BE2C (cell line): ENCODE measurements around the gene SPO11. TPM values are rescaled to one million over a fixed set of nuclear protein-coding genes. Genes with fewer than 3 reads are reported as not detected.
A peak's percentile ranks its signal among the peaks of the same experiment; 100 is the strongest.

Source experiments
- DNase-seq: peaks from one replicate; pipeline ENCODE4 v3.0.0-alpha.2; 2020
- H3K27me3 ChIP-seq: fragments of 250-450 bp; sonication (Bioruptor Pico); 2 replicates; pipeline ENCODE4 v1.5.1; 2020; ENCODE audit warnings: mild to moderate bottlenecking
- H3K36me3 ChIP-seq: fragments of 250-450 bp; sonication (Bioruptor Pico); 2 replicates; pipeline ENCODE4 v1.5.1; 2020; ENCODE audit warnings: mild to moderate bottlenecking
- H3K4me1 ChIP-seq: fragments of 250-450 bp; sonication (Bioruptor Pico); 2 replicates; pipeline ENCODE4 v1.5.1; 2020
- H3K4me3 ChIP-seq: 2 replicates; pipeline ENCODE4 v1.5.1; 2011; ENCODE audit warnings: low read depth, low read length
- H3K9me3 ChIP-seq: fragments of 250-450 bp; sonication (Bioruptor Pico); 2 replicates; pipeline ENCODE4 v1.5.1; 2020
- CTCF ChIP-seq: IDR thresholded peaks from 2 replicates; pipeline ENCODE4 v1.5.1; 2012; ENCODE audit warnings: mild to moderate bottlenecking, low read depth, low read length
- polyA plus RNA-seq: library from polyadenylated mRNA; unstranded; fragments of >200 nt; gene quantifications from one replicate; pipeline ENCODE4 v1.2.1, GENCODE V29; 2012; ENCODE audit warnings: low read depth, missing spikeins; ENCODE audit not compliant: insufficient read length, insufficient read depth

Gene SPO11
- not detected for polyA plus RNA-seq

DNA sequence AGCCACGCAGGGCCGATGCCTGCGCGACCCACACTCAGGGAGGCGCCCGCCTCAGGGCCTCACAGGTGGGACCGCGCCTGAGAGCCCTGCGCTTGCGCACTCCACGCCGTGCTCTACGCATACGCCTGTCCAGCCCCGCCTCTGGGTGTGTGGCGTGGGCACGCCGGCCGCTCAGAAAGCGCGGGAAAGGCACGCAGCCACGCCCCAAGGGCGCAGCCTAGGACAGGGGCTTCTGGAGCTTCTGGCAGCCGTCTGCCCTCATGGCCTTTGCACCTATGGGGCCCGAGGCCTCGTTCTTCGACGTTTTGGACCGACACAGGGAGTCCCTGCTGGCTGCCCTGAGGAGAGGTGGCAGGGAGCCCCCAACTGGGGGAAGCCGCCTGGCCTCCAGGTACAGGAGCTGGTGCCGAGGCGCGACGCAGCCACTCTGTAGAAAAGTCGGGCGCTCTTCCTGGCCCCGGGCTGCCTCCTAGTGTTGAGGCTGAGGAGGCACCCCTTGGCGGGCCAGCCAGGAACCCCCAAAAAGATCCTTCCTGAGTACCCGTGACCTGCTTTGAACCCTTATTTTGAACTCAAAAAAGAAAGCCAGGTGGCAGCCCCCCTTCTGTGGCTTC is at the start of gene SPO11:
Gene SPO11, plus strand, starts transcription at position 196 of the 614 bp plus-strand sequence. Its CDS starts 65 bp downstream, at position 261.
- H3K4me1 ChIP-seq: no peaks in the 10 kb centered on the region
- H3K4me3 ChIP-seq: no peak within 1 kb of the TSS
- no peaks in the 10 kb centered on the region for H3K9me3 ChIP-seq
- DNase-seq: no peak
- H3K36me3 ChIP-seq: no peaks in the 10 kb centered on the region
- peaks cover 11% of the 10 kb centered on the region for H3K27me3 ChIP-seq
- no peak for TF ChIP-seq CTCF

GRCh38 chr20:57280221-57280620 is 49.4 kb upstream of the SPO11 start:
- DNase-seq: no peak
- Histone ChIP-seq H3K4me1 (no peaks in the 10 kb centered on the region), H3K9me3 (no peaks in the 10 kb centered on the region), H3K36me3 (no peaks in the 10 kb centered on the region), H3K4me3 (no peak overlapping the region), H3K27me3 (peaks cover 4% of the 10 kb centered on the region)
- no peak for TF ChIP-seq CTCF

DNA sequence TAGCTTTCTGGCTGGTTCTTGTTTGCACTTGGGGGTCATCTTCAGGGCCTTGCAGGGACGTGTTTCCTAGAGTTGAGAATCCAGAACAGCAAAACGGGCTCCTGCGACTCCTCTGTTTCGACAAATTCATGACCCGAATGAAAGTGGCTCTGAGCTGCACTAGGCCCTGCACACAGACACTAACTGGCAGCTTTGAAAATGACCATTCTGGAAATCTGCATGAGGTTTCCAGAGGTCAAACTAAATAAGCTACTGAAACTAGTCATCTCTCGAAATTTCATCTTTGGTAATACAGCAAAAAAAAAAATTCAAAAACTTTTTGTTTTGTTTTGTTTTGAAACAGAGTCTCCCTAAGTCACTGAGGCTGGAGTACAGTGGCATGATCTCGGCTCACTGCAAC is 47.7 kb upstream of the SPO11 start:
- Histone ChIP-seq H3K36me3 (no peaks in the 10 kb centered on the region), H3K4me1 (no peaks in the 10 kb centered on the region), H3K9me3 (no peaks in the 10 kb centered on the region), H3K4me3 (no peak overlapping the region), H3K27me3 (peaks cover 4% of the 10 kb centered on the region)
- TF ChIP-seq CTCF: no peak
- DNase-seq: no peak

DNA sequence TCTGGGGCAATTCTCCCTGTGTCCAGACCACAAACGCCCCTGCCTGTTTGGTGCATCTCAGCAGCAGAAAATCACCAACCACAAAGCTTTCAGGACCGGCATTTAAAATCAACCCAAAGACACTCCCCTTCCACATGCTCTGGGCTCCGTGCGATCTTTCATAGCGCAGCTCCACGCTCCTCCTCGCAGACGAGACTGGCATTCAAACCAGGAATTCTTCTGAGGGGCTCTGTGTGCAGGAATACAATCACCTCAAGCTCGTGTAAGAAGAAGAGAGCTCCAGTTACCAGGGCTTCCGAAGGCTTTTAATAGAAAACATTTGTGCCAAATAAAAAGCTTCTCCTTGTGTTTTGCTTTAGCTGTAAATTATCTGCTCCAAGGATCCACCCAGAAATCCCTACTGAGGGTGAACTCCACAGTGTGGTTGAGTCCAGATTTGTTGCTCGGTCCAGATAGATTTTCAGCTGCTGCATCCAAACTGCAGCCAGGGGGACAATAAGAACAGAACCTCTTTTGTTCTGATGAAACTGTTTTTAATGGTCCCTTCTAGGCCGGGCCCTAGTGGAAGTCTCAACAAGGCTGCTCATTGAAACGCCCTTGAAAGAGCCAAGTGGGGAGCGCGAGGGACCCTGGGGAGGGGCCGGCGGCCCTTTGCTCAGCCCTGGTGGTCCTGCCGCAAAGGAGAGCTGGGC is 46.8 kb upstream of the SPO11 start:
- DNase-seq: no peak
- Histone ChIP-seq H3K36me3 (no peaks in the 10 kb centered on the region), H3K4me3 (no peak overlapping the region), H3K4me1 (no peaks in the 10 kb centered on the region), H3K9me3 (no peaks in the 10 kb centered on the region), H3K27me3 (peaks cover 4% of the 10 kb centered on the region)
- 0 out of 2 replicates have a peak, but pooled peaks have one; percentile 1 for TF ChIP-seq CTCF

DNA sequence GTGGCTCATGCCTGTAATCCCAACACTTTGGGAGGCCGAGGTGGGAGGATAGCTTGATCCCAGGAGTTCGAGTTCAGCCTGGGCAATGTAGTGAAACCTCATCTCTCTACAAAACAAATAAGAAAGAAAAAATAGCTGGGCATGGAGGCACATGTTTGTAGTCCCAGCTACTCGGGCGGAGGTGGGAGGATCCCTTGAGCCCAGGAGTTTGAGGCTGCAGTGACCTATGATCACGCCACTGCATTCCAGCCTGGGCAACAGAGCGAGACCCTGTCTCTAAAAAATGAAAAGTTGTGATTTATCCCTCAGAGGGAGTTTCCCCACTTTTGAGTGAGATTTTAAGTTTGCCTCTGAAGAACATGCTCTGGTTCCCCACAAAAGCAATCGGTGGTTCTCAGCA is 45.7 kb upstream of the SPO11 start:
- Histone ChIP-seq H3K4me1 (no peaks in the 10 kb centered on the region), H3K4me3 (no peak overlapping the region), H3K9me3 (no peaks in the 10 kb centered on the region), H3K27me3 (peaks cover 4% of the 10 kb centered on the region), H3K36me3 (no peaks in the 10 kb centered on the region)
- TF ChIP-seq CTCF: no peak
- DNase-seq: no peak
